Measurements from ENCODE around the gene SCYGR7. TPM values are rescaled to one million over a fixed set of nuclear protein-coding genes. Genes with fewer than 3 reads are reported as not detected.
"Not testable (repeated sequence)": the region's sequence is repeated elsewhere in the genome, so short reads cannot be mapped to it uniquely, and the experiment has no call there.

Gene SCYGR7
- total and polyA plus RNA-seq, 12 donors: not detected

DNA sequence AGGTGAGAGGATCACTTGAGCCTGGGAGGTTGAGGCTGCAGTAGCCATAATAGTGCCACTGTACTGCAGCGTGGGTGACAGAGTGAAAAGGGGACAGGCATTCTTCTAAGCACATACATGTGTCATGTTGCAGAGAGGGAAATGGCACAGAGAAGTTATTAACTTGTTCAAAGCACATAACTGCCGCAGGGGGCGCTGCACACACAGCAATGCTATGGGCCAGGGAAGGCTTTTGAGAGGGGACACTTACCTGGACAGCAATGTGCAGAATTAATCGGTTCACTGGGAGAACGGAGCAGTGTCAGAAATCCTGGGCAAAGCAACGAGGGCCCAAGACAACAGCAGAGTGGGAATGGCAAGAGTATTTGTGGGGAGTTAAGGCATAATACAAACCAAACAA is 19.9 kb downstream of the SCYGR7 start:
- DNase-seq: no peak
- WGBS, 4 donors: 61 to 82% (median 70%) methylated on average over 6 of the region's 6 CpGs
- H3K27ac ChIP-seq: no peak overlapping the region
- TF ChIP-seq POLR2A (IDR thresholded peaks at IDR 0.05): no peak
- no peak for TF ChIP-seq CTCF (IDR thresholded peaks at IDR 0.05)
- no peaks in the 10 kb centered on the region for H3K36me3 ChIP-seq (replicated peaks in 1 of 2)
- H3K9me3 ChIP-seq (replicated peaks in 1 of 3): no peaks in the 10 kb centered on the region
- intact Hi-C loops (cut with DNase I): no loop called here
- no peak overlapping the region for H3K4me3 ChIP-seq
- no peaks in the 10 kb centered on the region for H3K27me3 ChIP-seq
- H3K4me1 ChIP-seq (replicated peaks in 1 of 2): no peaks in the 10 kb centered on the region

DNA sequence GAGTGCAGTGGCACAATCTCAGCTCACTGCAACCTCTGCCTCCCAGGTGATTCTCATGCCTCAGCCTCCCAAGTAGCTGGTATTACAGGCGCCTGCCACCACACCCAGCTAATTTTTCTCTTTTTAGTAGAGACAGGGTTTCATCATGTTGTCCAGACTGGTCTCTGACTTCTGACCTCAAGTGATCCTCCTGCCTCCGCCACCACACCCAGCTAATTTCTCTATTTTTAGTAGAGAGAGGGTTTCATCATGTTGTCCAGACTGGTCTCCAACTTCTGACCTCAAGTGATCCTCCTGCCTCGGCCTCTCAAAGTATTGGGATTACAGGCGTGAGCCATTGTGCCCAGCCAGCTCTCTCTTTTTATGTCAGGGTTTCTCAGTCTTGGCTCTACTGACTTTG is 28.1 kb downstream of the SCYGR7 start:
- H3K27ac ChIP-seq; H3K9me3 ChIP-seq (replicated peaks in 1 of 3); H3K27me3 ChIP-seq; intact Hi-C loops (cut with DNase I); H3K36me3 ChIP-seq (replicated peaks in 1 of 2); H3K4me3 ChIP-seq; H3K4me1 ChIP-seq (replicated peaks in 1 of 2); DNase-seq: not testable (repeated sequence)
- WGBS, 4 donors: 63 to 68% (median 64%) methylated on average over 4 of the region's 4 CpGs

DNA sequence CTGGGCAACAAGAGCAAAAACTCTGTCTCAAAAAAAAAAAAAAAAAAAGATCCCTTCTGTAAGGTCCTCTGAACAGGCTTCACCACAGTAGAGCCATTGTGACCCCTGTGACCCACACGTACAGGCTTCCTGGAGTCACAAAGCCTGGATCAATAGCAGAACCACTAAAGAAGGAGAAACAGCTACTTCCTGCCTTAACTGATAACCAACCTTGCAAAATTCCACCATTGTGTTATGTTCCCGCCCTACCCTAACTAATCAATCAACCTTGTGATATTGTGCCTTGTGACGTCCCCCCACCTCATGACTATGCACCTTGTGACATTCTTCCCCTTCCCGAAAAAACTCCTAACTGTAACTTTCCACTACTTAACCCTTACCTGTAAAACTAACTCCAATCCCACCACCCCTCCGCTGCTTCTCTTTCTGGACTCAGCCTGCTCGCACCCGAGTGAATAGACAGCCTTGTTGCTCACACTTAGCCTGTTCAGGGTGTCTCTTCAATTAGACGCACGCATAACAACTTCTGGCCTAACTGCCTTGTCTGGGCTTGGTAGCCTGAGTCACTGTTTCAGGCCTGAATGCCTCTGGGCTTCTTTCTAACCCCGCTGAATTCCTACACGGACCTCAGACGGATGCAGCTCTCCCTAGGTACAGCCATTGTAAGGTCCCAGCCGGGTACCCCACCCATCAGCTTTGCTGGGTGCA is 31.4 kb downstream of the SCYGR7 start:
- intact Hi-C loops (cut with DNase I): loop anchor here in 1 of 2 donors (10.0 kb wide), 1 partner anchor 105 kb away; no protein-coding TSS in a partner anchor
- TF ChIP-seq POLR2A (IDR thresholded peaks at IDR 0.05) (no peak), CTCF (IDR thresholded peaks at IDR 0.05) (no peak)
- WGBS, 4 donors: 74 to 77% (median 75%) methylated on average over 13 of the region's 13 CpGs
- Histone ChIP-seq H3K36me3 (replicated peaks in 1 of 2) (no peaks in the 10 kb centered on the region), H3K27ac (no peak overlapping the region), H3K9me3 (replicated peaks in 1 of 3) (no peaks in the 10 kb centered on the region), H3K4me1 (replicated peaks in 1 of 2) (no peaks in the 10 kb centered on the region), H3K4me3 (no peak overlapping the region), H3K27me3 (no peaks in the 10 kb centered on the region)
- no peak for DNase-seq

DNA sequence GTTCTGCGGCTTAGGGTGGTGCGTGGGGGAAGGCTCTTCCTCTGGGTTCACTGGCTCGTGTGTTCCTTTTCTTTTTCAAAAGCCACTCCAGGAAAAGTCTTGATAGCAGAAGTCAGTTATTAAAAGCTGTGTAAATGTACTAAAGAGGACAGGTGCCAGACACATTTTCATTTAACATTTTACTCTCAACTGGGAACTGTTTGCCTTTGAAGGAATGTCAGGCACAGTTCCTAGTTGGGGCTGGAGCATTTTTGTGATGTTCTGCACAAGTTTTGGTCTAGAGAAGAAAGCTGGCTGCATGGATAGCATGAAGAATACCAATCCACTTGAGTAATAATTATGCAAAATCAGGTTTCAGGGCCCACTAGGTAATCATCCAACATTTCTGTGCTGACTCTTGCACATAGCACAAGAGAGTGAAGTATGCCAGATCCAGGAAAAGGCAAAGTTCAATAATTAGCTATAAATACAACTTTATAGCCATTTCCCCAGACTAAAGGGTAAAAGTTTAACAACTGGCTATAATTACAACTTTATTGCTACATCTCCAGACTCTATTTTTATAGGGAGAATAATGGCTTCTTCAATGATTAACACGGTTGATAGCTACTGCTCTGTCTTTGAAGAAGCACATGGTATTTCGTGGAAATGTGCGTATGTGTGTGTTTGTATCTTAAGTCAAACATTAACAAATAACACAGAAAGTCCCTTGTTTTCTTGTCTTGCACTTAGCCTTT is 33.8 kb downstream of the SCYGR7 start:
- no peaks in the 10 kb centered on the region for H3K27me3 ChIP-seq
- H3K27ac ChIP-seq: no peak overlapping the region
- no peak overlapping the region for H3K4me3 ChIP-seq
- no peaks in the 10 kb centered on the region for H3K36me3 ChIP-seq (replicated peaks in 1 of 2)
- 67 to 78% (median 69%) methylated on average over 6 of the region's 6 CpGs for whole genome bisulfite sequencing, 4 donors
- peaks cover 4 to 6% of the 10 kb centered on the region in 2 donors for H3K4me1 ChIP-seq (replicated peaks in 1 of 2)
- DNase-seq: no peak
- TF ChIP-seq CTCF (IDR thresholded peaks at IDR 0.05): no peak
- no peak for TF ChIP-seq POLR2A (IDR thresholded peaks at IDR 0.05)
- H3K9me3 ChIP-seq (replicated peaks in 1 of 3): no peaks in the 10 kb centered on the region
- intact Hi-C loops (cut with DNase I): loop anchor here in 1 of 2 donors (10.0 kb wide), 1 partner anchor 107 kb away; no protein-coding TSS in a partner anchor
